Neural crest cell (in vitro differentiated cells): Measurements from ENCODE around the gene TBC1D16. TPM values are rescaled to one million over a fixed set of nuclear protein-coding genes. Genes with fewer than 3 reads are reported as not detected.

Source experiments
- DNase-seq: peaks from one replicate; pipeline ENCODE4 v3.0.0; 2021; ENCODE audit warnings: low read depth, mixed read lengths, low spot score
- H3K27ac Mint-ChIP-seq: one replicate; pipeline ENCODE4 v1.8.0; 2021; ENCODE audit warnings: mild to moderate bottlenecking, mixed read lengths; ENCODE audit not compliant: unreplicated experiment
- H3K27me3 Mint-ChIP-seq: 2 replicates; pipeline ENCODE4 v1.8.0; 2021; ENCODE audit warnings: low read depth, mild to moderate bottlenecking, mixed read lengths
- H3K36me3 Mint-ChIP-seq: 2 replicates; pipeline ENCODE4 v1.8.0; 2021; ENCODE audit warnings: low read depth, mild to moderate bottlenecking, mixed read lengths
- H3K4me1 Mint-ChIP-seq: 2 replicates; pipeline ENCODE4 v1.8.0; 2021; ENCODE audit warnings: mixed read lengths
- H3K4me3 Mint-ChIP-seq: one replicate; pipeline ENCODE4 v1.8.0; 2021; ENCODE audit warnings: mild to moderate bottlenecking, mixed read lengths
- H3K9me3 Mint-ChIP-seq: 2 replicates; pipeline ENCODE4 v1.8.0; 2021; ENCODE audit warnings: mixed read lengths
- total RNA-seq: library from RNA; stranded (reverse); gene quantifications from 2 replicates; pipeline ENCODE4 v1.2.1, GENCODE V29; 2021
- TF ChIP-seq, protein P1 (sequence below): fragments of 200-600 bp; sonication (generic); conservative IDR thresholded peaks from 2 replicates; pipeline ENCODE4 v1.5.0; 2021; ENCODE audit warnings: antibody characterized with exemption, mild to moderate bottlenecking

Gene TBC1D16
- total RNA-seq, 1 donor from 2014 or later: 96.2 TPM

DNA sequence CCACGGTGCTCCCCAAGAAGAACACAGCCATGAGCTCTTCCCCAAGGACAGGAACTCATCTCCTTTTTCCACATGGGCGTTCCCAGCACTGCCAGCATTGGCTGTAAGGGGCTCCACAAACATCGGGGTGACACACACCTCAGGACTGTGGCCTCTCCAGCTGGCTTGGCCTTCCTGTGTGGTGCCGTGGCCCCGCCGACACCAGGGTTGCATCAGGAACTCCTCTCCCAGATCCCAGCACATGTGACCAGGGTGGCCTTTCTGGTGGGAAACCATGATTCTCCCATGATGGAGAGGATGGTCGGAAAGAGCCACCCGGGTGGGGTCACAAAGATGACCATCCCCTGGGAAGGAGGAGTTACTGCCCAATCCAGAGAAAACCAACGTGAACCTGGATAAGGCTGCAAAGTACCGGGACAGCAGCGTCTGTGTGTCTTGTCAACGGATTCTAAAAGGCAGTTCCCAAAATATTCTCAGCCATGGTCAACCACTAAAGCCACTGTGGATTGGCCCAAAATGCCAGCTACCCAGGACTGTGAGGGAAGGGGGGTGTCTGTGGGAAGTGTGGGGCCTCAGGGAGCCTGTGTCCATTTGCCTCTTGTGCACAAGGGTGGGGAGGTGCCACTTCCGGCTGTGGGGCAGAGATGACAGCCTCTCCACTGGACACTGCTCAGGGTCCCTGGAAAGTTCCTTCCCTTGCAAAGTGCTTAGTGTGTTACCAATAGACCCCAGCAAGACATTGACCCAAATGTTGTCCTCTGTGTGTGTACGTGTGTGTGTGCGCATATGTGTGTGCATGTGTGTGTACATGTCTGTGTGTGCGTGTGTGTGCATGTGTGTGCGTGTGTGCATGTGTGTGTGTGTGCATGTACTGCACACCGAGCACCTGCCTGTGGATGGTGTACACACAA lies 118.4 kb downstream of the TBC1D16 start:
- Mint-ChIP-seq H3K9me3 (no peaks in the 10 kb centered on the region), H3K27me3 (no peaks in the 10 kb centered on the region), H3K4me1 (peaks cover 12% of the 10 kb centered on the region), H3K4me3 (no peak overlapping the region), H3K36me3 (no peaks in the 10 kb centered on the region), H3K27ac (no peak overlapping the region)
- DNase-seq: no peak
- TF ChIP-seq, protein P1, sequence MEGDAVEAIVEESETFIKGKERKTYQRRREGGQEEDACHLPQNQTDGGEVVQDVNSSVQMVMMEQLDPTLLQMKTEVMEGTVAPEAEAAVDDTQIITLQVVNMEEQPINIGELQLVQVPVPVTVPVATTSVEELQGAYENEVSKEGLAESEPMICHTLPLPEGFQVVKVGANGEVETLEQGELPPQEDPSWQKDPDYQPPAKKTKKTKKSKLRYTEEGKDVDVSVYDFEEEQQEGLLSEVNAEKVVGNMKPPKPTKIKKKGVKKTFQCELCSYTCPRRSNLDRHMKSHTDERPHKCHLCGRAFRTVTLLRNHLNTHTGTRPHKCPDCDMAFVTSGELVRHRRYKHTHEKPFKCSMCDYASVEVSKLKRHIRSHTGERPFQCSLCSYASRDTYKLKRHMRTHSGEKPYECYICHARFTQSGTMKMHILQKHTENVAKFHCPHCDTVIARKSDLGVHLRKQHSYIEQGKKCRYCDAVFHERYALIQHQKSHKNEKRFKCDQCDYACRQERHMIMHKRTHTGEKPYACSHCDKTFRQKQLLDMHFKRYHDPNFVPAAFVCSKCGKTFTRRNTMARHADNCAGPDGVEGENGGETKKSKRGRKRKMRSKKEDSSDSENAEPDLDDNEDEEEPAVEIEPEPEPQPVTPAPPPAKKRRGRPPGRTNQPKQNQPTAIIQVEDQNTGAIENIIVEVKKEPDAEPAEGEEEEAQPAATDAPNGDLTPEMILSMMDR: no peak

DNA sequence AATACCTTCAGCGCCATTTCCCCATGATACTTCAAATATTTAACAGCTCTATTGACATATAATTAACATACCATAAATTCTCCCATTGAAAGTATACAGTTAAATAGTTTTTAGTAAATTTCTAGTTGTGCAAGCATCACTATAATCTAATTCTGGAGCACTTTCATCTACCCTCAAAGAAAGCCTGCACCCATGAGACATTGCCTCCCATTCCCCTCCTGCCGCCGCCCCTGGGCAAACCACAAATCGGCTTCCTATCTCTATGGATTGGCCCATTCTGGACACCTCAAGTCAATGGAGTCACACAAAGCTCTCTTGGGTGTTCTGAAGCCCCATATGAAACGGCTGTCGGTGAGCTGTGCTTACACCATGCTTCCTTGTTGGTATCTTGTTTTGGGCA lies 119.2 kb downstream of the TBC1D16 start:
- no peak overlapping the region for H3K27ac Mint-ChIP-seq
- DNase-seq: no peak
- H3K9me3 Mint-ChIP-seq: no peaks in the 10 kb centered on the region
- no peaks in the 10 kb centered on the region for H3K27me3 Mint-ChIP-seq
- H3K4me1 Mint-ChIP-seq: peaks cover 7% of the 10 kb centered on the region
- TF ChIP-seq, protein P1: no peak
- H3K36me3 Mint-ChIP-seq: no peaks in the 10 kb centered on the region
- no peak overlapping the region for H3K4me3 Mint-ChIP-seq

DNA sequence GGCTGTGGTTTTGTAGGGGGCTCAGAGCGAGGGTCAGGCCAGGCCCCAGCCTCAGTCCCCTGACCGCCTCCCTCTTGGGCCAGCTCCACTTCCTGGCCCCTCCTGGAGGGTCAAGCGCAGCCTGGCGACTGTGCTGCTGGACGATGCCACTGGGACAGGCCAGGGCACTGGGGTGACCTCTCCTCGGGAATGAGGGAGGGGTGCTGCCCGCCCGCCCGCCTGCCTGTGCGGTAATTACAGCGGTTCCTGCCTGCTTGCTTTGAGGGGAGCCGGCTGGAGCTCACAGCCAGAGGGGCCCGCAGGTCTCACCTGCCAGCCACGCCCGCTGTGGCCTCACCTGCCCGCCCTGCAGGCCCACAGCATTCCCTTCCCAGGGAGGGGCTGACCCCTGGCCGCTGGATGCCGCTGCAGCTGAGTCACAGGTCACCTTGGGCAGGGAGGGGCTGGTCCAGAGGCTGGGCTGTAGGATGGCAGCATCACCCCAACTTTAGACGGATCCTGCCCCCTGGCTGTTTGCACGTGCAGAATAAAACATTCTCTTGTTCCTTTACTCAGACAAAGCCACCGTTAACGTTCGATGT lies 119.7 kb downstream of the TBC1D16 start:
- H3K4me3 Mint-ChIP-seq: no peak overlapping the region
- H3K27ac Mint-ChIP-seq: no peak overlapping the region
- no peaks in the 10 kb centered on the region for H3K36me3 Mint-ChIP-seq
- no peaks in the 10 kb centered on the region for H3K27me3 Mint-ChIP-seq
- H3K4me1 Mint-ChIP-seq: peaks cover 7% of the 10 kb centered on the region
- DNase-seq: no peak
- no peaks in the 10 kb centered on the region for H3K9me3 Mint-ChIP-seq
- TF ChIP-seq, protein P1: peak; percentile 58

GRCh38 chr17:79914813-79915740 lies 120.6 kb downstream of the TBC1D16 start:
- H3K36me3 Mint-ChIP-seq: no peaks in the 10 kb centered on the region
- TF ChIP-seq, protein P1: no peak
- no peaks in the 10 kb centered on the region for H3K9me3 Mint-ChIP-seq
- peaks cover 2% of the 10 kb centered on the region for H3K27me3 Mint-ChIP-seq
- H3K4me3 Mint-ChIP-seq: no peak overlapping the region
- H3K4me1 Mint-ChIP-seq: peaks cover 7% of the 10 kb centered on the region
- no peak overlapping the region for H3K27ac Mint-ChIP-seq
- DNase-seq: no peak
